Transverse colon (tissue), 4 donors: Measurements from ENCODE around the gene LBX1. TPM values are rescaled to one million over a fixed set of nuclear protein-coding genes. Genes with fewer than 3 reads are reported as not detected.

Source experiments
- DNase-seq: peaks from one replicate; pipeline ENCODE4 v3.0.0-alpha.2; 2019
- H3K27ac ChIP-seq, 4 donors: fragments of 200-600 bp; sonication (generic); 2 replicates each; pipeline ENCODE4 v1.5.1; 2016 to 2018; ENCODE audit warnings: inconsistent platforms in 4 of 4
- H3K27me3 ChIP-seq: fragments of 200-600 bp; sonication (generic); 2 replicates; pipeline ENCODE4 v1.5.1; 2017; ENCODE audit warnings: inconsistent platforms
- H3K36me3 ChIP-seq, 4 donors: fragments of 200-600 bp; sonication (generic); 2 replicates each; pipeline ENCODE4 v1.5.1; 2017 to 2019; ENCODE audit warnings: inconsistent platforms in 4 of 4
- H3K4me1 ChIP-seq, 4 donors: fragments of 200-600 bp; sonication (generic); 2 replicates each; pipeline ENCODE4 v1.5.1; 2017 to 2020; ENCODE audit warnings: inconsistent platforms in 4 of 4
- H3K4me3 ChIP-seq, 4 donors: fragments of 200-600 bp; sonication (generic); 1 replicate in 1 of 4; 2 replicates in 3 of 4; pipeline versions ENCODE4 v1.5.1 to v1.6.1; 2017 to 2019; ENCODE audit warnings: inconsistent platforms in 4 of 4
- H3K9me3 ChIP-seq, 2 donors: fragments of 200-600 bp; sonication (generic); 2 replicates each; pipeline ENCODE4 v1.5.1; 2017 to 2019; ENCODE audit warnings: inconsistent platforms in 2 of 2
- CTCF ChIP-seq, 5 experiments: fragments of 200-600 bp in 3 of 5; fragments of 450-650 bp in 2 of 5; sonication (generic) in 3 of 5; IDR thresholded peaks; 1 replicate in 2 of 5; 2 replicates in 3 of 5; pipeline ENCODE4 v1.5.1; 2016 to 2017; ENCODE audit warnings: antibody characterized with exemption in 5 of 5, inconsistent platforms in 3 of 5, mild to moderate bottlenecking in 2 of 5, moderate library complexity in 1 of 5
- EP300 ChIP-seq: sonication (generic); formaldehyde crosslinking; IDR thresholded peaks from one replicate; pipeline ENCODE4 v1.6.1; 2017; ENCODE audit warnings: antibody characterized with exemption, low read depth
- POLR2A ChIP-seq: fragments of 450-650 bp; IDR thresholded peaks from one replicate; pipeline ENCODE4 v1.6.1; 2016; ENCODE audit warnings: antibody characterized with exemption, mild to moderate bottlenecking, moderate library complexity
- POLR2AphosphoS5 ChIP-seq, 3 donors: sonication (generic); formaldehyde crosslinking; IDR thresholded peaks; one replicate each; pipeline ENCODE4 v1.6.1; 2016; ENCODE audit warnings: antibody characterized with exemption in 3 of 3
- WGBS, 2 donors: methylation state at CpG; one replicate each; pipeline ENCODE4 v1.1.5; 2018; ENCODE audit warnings: low coverage in 1 of 2; 5-methylcytosine and 5-hydroxymethylcytosine counted together
- in situ Hi-C, 4 donors: fragments of 200-750 bp; cut with MboI; loops; one replicate each; pipeline versions ENCODE4 v1.15.0 to v1.15.1; 2017; ENCODE audit warnings: low sequenced_read_pairs in 3 of 4, low pct_ligation_motif_present in 1 of 4, low pct_unique_long_range_greater_than_20kb in 1 of 4
- intact Hi-C: fragments of 100-400 bp; cut with DNase I; formaldehyde crosslinking; loops from one replicate; pipeline ENCODE4 v1.15.1; 2023; ENCODE audit warnings: low total_unique reads
- total RNA-seq, 4 donors: library from RNA; depleted of rRNA; stranded (reverse); fragments of >200 nt; gene quantifications; one replicate each; pipeline ENCODE4 v1.1.0, GENCODE V29; 2016

LBX1 gene
- total RNA-seq, 4 donors from 2014 or later, result not detected

- TF ChIP-seq POLR2AphosphoS5 (IDR thresholded peaks at IDR 0.05), result no peak
- TF ChIP-seq CTCF (IDR thresholded peaks at IDR 0.05), result no peak
- TF ChIP-seq EP300, result no peak
- no peak for TF ChIP-seq POLR2A
- in situ Hi-C loops, result no loop called here
- Histone ChIP-seq H3K9me3 (no peaks in the 10 kb centered on the region), H3K36me3 (no peaks in the 10 kb centered on the region), H3K4me1 (no peaks in the 10 kb centered on the region), H3K27ac (no peak overlapping the region), H3K4me3 (no peak overlapping the region), H3K27me3 (peaks cover 86% of the 10 kb centered on the region)
- WGBS, 2 donors, result 75% methylated on average over 4 to 7 of the region's 7 CpGs
- no peak for DNase-seq
- intact Hi-C loops, result no loop called here
Observed at GRCh38 chr10:101250136-101250535, 20.9 kb upstream of the LBX1 start.

- WGBS, 2 donors, result 49 to 100% methylated on average over 1 to 15 of the region's 15 CpGs
- DNase-seq, result no peak
- Histone ChIP-seq H3K27ac (no peak overlapping the region), H3K27me3 (peaks cover 84% of the 10 kb centered on the region), H3K4me3 (no peak overlapping the region), H3K4me1 (peaks cover 0 to 4% (median 0%) of the 10 kb centered on the region in 4 donors), H3K9me3 (no peaks in the 10 kb centered on the region), H3K36me3 (no peaks in the 10 kb centered on the region)
- TF ChIP-seq CTCF (IDR thresholded peaks at IDR 0.05) (no peak), EP300 (no peak), POLR2A (no peak), POLR2AphosphoS5 (IDR thresholded peaks at IDR 0.05) (no peak)
- intact Hi-C loops (no loop called here), in situ Hi-C loops (no loop called here)
Observed at GRCh38 chr10:101249171-101249581, 19.9 kb upstream of the LBX1 start.

GRCh38 chr10:101246639-101247038, 17.4 kb upstream of the LBX1 start:
- Histone ChIP-seq H3K27ac (no peak overlapping the region), H3K9me3 (no peaks in the 10 kb centered on the region), H3K36me3 (no peaks in the 10 kb centered on the region), H3K4me3 (no peak overlapping the region), H3K4me1 (peaks cover 0 to 4% (median 0%) of the 10 kb centered on the region in 4 donors), H3K27me3 (peaks cover 76% of the 10 kb centered on the region)
- 63 to 91% methylated on average over 2 of the region's 2 CpGs for WGBS, 2 donors
- intact Hi-C loops, result no loop called here
- TF ChIP-seq POLR2AphosphoS5 (IDR thresholded peaks at IDR 0.05), result no peak
- DNase-seq, result no peak
- in situ Hi-C loops, result no loop called here

- intact Hi-C loops, result no loop called here
Observed at GRCh38 chr10:101244321-101245050, 15.2 kb upstream of the LBX1 start.

More at GRCh38 chr10:101244321-101245050, 15.2 kb upstream of the LBX1 start:
- DNase-seq, result no peak
- Histone ChIP-seq H3K4me3 (no peak overlapping the region), H3K36me3 (no peaks in the 10 kb centered on the region), H3K27ac (no peak overlapping the region), H3K9me3 (no peaks in the 10 kb centered on the region), H3K27me3 (peaks cover 73% of the 10 kb centered on the region), H3K4me1 (peaks cover 0 to 4% (median 0%) of the 10 kb centered on the region in 4 donors)
- in situ Hi-C loops, result no loop called here
- TF ChIP-seq POLR2AphosphoS5 (IDR thresholded peaks at IDR 0.05), result no peak
- no peak for TF ChIP-seq POLR2A
- no peak for TF ChIP-seq EP300
- no peak for TF ChIP-seq CTCF (IDR thresholded peaks at IDR 0.05)
- WGBS, 2 donors, result 33 to 44% methylated on average over 7 to 9 of the region's 9 CpGs
